Measurements from ENCODE around the gene BNIP3.

Gene BNIP3

DNA sequence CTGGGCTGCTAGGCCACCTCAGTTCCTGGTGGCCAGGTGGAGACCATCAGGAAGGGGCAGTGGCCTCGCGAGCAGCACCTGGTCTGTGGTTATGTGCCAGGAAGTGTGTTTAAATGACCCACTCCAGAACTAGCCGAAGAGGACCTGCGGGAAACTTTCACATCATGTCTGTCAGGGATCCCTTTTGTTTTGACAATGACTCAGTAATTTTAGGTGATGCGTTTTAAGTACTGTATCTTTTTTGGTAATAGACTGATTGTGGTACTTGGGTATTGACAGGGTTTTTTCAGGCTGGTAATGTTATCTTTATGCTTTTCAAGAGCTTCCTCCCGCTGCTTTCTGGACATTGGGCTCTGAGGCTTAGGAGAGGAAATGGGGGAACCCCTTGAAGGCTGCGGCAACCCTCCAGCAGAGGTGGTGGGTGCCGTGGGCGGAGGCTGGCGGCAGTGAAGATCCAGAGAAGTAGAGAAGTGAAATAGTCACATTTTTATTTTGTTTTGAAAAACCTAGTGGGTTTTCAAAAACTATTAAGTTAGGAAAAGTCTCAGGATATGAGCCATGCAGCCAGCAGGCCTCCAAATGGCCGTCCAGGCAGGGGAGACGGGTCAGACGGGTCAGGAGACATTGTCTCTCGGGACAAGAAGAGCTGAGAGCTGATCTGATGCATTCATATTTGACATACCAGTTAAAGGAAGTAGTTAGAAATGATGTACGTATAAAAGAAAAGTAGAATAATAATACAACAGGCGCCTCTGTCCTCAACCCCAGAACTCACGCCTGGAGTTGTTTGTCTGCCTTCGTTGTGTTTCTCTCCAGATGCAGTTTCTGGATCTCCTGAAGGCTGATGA is 53.3 kb downstream of the BNIP3 start:
- DNase-seq (ENCODE audit: extremely low read depth, low read depth), result no peak
- TF ChIP-seq, protein P1, sequence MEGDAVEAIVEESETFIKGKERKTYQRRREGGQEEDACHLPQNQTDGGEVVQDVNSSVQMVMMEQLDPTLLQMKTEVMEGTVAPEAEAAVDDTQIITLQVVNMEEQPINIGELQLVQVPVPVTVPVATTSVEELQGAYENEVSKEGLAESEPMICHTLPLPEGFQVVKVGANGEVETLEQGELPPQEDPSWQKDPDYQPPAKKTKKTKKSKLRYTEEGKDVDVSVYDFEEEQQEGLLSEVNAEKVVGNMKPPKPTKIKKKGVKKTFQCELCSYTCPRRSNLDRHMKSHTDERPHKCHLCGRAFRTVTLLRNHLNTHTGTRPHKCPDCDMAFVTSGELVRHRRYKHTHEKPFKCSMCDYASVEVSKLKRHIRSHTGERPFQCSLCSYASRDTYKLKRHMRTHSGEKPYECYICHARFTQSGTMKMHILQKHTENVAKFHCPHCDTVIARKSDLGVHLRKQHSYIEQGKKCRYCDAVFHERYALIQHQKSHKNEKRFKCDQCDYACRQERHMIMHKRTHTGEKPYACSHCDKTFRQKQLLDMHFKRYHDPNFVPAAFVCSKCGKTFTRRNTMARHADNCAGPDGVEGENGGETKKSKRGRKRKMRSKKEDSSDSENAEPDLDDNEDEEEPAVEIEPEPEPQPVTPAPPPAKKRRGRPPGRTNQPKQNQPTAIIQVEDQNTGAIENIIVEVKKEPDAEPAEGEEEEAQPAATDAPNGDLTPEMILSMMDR (IDR thresholded peaks at IDR 0.05; ENCODE audit: low read depth, low read length), result no peak

DNA sequence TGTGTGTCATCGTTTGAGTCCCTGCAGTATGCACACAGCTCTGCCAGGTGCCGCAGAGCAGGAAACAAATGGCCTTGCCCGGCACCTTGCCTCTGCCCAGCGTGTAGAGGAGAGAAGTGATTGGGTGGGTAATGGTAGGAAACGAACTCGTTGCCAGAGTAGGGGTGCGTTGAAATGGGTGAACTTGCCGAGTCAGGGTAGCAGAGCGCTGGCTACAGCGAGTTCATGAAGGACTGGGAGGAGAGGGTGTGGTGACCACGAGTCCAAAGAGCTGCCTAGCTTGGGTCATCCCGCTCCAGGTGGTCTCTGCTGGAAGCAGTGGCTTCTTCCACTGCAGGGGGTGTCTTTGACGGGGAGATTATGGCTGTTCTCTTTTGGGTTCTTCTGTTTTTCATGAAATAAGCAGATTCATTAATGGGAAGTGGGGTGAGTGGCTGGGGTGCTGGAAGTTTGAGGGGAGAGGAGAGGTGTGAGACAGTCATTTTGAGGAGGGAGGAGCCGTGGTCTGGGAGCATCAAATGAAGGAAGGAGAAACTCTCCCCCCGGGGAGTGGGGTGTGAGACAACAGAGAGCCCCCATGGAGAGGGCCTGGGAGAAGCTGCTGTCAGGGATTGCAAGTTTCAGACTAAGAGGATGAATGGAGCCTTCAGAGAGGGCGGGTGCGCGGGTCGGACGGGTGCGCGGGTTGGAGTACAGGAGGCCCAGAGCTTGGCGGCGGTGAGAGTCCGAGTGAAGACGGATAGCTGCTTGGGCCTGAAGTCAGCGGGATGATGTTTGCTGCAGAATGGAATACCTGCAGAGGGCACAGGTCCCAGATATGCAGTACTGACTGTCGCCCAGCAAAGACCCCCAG is 54.8 kb downstream of the BNIP3 start:
- DNase-seq (ENCODE audit: extremely low read depth, low read depth), result no peak
- TF ChIP-seq, protein P1 (IDR thresholded peaks at IDR 0.05; ENCODE audit: low read depth, low read length), result no peak

DNA sequence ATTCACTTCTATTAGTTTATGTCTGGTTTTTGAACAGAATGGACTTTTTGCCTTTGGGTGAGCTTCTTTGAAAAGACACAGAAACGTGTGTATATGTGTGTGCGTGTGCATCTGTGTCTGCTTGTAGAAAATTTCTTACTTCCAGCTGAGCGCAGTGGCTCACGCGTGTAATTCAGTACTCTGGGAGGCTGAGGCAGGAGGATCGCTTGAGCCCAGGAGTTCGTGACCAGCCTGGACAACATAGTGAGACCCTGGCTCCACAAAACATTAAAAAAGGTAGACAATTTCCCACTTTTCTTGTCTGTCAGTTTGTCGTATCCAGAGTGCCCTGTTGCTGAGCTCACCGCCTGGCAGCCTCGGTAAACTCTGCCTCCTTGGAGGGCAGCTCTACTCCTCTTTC is 55.5 kb downstream of the BNIP3 start:
- DNase-seq (ENCODE audit: extremely low read depth, low read depth), result no peak
- TF ChIP-seq, protein P1 (IDR thresholded peaks at IDR 0.05; ENCODE audit: low read depth, low read length), result no peak

DNA sequence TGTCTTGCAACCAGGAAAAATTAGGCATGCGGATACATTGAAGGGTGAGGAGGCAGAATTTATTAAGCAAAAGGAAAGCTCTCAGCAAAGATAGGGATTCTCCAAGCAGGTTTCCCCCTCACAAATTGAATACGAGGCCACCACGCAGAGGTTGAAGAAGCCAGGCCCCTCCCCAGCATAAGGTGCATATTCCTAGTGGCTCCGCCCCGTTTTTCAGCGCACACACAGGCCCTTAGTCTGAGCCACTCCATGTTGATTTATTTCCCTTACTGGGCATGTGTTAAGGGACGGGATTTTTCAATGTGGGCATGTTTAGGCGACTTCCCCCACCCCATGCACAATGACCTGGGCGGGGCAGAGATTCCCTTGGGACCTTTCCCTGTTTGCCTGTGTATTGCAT is 56.0 kb downstream of the BNIP3 start:
- DNase-seq (ENCODE audit: extremely low read depth, low read depth), result no peak
- TF ChIP-seq, protein P1 (IDR thresholded peaks at IDR 0.05; ENCODE audit: low read depth, low read length), result no peak

DNA sequence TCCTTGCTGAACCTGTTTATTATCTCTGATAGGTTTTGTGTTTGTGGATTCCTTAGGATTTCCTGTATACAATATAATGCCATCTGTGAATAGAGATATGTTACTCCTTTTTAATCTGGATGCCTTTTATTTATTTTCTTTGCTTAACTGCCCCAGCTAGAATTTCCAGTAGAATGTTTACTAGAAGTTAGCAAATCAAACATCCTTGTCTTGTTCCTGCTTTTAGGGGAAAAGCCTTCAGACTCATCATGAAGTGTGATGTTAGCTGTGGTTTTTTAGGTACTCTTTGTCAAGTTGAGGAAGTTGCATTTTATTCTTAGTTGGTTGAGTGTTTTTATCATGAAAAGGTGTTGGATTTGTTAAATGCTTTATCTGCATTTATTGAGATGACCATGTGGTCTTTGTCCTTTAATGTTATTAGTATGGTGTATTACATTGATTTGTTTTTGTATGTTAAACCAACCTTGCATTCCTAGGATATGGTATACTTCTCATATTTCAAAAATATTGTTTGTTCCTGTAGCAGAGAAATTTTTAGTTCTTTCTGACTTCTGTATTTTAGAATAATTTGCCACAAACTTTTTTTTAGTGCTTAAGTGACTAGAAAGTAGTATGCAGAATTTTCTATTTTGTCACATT is 56.6 kb downstream of the BNIP3 start:
- DNase-seq (ENCODE audit: extremely low read depth, low read depth), result no peak
- TF ChIP-seq, protein P1 (IDR thresholded peaks at IDR 0.05; ENCODE audit: low read depth, low read length), result no peak

DNA sequence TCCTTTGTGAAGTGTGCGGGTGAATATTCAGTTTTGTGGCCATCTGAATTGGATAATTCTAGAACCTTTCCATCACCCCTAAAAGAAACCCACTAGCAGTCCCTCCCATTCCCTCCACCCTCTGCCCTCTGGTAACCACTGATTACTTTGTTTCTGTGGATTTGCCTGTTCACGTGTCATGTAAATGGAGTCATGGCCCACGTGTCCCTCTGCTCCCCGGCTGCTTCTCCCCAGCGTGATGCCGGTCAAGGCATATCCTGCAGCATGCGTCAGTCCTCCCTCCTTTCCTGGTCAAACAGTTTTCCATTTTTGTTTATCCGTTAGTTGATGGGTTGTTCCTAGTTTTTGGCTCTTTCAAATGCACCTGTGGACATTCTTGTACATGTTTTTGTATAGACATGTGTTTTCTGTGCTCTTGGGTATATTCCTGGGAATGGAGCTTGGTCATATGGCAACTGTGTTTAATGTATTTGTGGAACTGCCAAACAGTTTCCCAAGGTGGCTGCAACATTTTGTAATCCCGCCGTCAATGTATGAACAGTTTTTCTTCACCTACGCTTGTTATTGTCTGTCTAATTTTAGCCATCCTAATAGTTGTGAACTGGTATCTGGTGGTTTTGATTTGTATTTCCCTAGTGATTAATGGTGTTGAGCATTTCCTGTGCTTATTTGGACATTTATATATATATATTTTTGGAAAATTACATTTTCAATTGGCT is 58.5 kb downstream of the BNIP3 start:
- TF ChIP-seq, protein P1 (IDR thresholded peaks at IDR 0.05; ENCODE audit: low read depth, low read length), result no peak
- DNase-seq (ENCODE audit: extremely low read depth, low read depth), result no peak

Measured in AG09319 (cell line).